HG03469 (cell line): ENCODE results near the gene LILRA2.
"Not testable (repeated sequence)": the region's sequence is repeated elsewhere in the genome, so short reads cannot be mapped to it uniquely, and the experiment has no call there.

Source experiments
- ATAC-seq: cut with Tn5 transposase; IDR thresholded peaks from one replicate; pipeline ENCODE4 v1.9.1; 2021; ENCODE audit warnings: mild to moderate bottlenecking, moderate library complexity, moderate number of reproducible peaks; ENCODE audit not compliant: unreplicated experiment

Gene LILRA2

DNA sequence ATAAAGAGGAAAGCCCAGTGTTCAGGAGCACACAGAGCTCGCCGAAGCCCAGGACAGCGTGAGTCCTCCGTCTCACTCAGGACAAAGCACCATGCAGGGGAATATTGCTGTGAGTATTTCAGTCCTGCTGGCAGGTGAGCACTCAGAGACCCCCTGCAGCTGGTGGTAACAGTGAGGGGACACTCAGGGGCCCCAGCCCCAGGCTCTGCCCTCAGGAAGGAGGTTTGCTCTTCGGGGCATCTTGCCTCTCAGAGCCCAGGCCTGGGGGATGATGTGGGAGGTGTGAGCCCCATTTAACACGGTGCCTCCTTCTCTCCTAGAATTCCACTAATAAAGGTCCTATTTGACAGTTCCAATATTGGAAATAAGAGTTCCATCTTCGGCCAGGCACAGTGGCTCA lies 34.6 kb downstream of the LILRA2 start:
- no peak for ATAC-seq

DNA sequence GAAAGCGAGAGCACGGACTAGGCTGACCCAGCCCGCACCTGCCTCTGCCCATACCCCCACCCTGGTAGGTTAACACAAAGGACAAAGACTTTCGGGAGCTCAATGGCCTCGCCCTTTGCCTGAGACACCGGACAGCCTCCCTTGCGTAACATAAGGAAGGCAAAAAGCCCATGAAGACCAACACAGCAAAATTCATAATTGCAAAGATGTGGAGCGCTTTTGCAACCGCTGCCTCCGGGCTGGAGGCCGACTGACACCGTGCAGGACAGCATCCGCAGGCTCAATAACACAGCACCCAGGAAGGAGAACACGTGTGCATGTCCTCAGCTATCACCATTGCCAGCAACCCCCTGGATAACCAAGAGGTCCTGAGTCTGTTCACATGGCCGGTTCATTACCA lies 35.2 kb downstream of the LILRA2 start:
- ATAC-seq = no peak

- no peak for ATAC-seq
Observed at GRCh38 chr19:54609356-54609791, 35.8 kb downstream of the LILRA2 start.

DNA sequence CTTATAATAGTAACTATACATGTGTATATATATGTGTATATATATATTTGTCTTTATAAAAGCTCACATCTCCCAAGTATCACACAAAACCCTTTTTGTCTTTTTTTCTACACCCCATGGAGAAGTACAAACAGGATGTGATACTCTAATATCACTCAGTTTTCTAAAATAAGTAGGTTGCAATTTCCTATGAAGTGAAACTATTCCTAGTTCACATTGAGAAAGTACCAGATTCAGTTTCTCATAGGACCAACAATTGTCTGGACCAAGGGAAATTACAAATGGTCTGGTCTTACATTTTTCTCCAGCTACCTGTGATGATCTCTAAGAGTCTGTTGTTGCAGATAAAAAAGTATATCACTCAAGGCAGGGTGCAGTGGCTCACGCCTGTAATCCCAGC lies 38.8 kb downstream of the LILRA2 start:
- no peak for ATAC-seq

- no peak for ATAC-seq
Observed at GRCh38 chr19:54614726-54615125, 41.1 kb downstream of the LILRA2 start.

GRCh38 chr19:54616057-54616456 lies 42.5 kb downstream of the LILRA2 start:
- ATAC-seq = no peak

- no peak for ATAC-seq
Observed at GRCh38 chr19:54616821-54617560, 43.4 kb downstream of the LILRA2 start.

- ATAC-seq = no peak
Observed at GRCh38 chr19:54620464-54620863, 46.9 kb downstream of the LILRA2 start.

- ATAC-seq = no peak
Observed at GRCh38 chr19:54622431-54622830, 48.8 kb downstream of the LILRA2 start.

DNA sequence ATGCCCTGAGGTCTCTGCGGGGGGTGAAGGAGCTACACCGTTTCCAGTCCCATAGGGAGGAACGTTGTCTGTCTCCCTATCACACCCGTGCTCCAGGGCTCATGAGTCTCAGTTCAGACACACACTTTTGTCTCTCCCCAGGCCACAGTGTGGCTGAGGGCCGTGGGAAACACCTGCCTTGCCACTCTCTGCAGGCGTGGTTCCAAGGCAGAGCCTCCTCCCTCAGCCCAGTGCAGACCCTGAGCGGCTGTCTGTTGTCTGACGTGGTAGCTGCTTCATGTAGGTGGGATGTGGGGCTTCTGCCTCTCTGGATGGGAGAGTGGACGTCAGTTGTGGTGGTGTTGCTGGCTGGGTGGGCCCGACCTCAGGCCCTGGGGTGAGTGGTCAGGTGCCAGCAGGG lies 50.6 kb downstream of the LILRA2 start:
- ATAC-seq = not testable (repeated sequence)

DNA sequence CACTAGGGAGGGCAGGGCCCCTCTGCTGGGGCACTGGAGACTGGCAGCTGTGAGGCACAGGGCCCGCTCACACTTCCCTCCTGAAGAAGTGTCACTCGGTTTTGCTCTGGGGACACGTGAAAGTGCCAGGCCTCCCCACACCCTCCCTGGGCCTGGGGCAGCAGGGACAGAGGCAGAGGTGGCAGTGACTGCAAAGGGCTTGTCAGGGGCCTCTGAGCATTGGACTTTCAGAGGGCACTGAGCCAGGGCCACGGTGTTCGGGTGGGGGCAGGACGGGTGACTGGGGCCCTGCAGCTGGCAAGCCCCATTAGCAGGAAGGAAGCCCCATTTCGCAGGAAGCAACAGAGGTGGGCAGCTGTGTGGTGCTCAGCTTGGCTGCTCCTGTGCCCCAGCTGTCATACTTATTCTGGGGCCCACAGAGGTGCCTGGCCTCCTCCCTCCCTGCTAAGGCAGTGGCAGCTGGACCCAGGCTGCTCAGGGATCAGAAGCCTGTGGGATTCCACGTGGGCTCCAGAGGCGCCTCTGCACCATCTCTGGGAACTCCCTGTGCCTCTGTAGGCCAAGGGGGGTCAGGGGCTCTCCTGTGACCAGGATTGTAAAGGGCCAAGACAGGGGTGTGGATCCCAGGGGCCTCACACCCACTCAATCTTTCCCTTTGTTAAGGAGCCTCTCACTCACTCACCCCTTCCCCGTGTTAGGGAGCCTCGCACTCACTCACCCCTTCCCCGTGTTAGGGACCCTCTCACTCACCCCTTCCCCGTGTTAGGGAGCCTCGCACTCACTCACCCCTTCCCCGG lies 51.5 kb downstream of the LILRA2 start:
- not testable (repeated sequence) for ATAC-seq

DNA sequence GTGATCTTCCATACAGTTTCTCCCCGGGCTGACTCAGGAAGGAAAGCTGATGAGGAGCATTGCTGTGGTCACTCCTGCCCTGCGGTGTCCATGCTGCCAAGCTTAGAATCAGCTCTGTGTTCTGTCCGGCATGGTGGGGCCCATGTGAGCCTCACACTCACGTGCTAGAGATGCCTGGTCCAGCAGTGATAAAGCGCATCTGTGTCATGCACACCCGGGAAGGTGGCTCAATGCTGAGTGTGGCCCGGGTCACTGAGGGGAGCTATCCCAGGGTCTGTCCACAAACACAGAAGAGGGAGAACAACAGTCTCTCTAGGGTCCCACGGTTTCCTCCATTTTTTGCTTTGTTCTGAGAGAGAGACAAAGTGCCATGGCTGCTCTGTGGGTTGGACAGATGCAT lies 53.2 kb downstream of the LILRA2 start:
- ATAC-seq = no peak

DNA sequence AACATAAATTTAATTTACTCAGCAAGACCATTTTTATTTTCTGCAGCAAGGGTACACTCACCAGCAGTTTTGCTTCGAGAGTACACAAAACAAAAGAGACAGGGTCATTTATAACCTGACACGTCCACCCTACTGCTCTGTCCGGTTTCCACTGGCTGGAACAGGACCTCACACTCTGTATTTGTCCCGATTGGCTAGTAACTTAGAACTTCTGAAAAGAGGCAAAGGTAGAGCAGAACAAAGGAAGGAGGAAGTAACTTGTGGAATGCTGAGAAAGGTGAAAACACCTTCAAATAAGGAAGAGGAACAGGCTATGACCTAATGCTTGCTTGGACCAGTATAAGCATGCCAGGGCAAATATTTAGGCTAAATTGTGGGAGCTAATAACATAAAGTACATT lies 54.3 kb downstream of the LILRA2 start:
- ATAC-seq = not testable (repeated sequence)

DNA sequence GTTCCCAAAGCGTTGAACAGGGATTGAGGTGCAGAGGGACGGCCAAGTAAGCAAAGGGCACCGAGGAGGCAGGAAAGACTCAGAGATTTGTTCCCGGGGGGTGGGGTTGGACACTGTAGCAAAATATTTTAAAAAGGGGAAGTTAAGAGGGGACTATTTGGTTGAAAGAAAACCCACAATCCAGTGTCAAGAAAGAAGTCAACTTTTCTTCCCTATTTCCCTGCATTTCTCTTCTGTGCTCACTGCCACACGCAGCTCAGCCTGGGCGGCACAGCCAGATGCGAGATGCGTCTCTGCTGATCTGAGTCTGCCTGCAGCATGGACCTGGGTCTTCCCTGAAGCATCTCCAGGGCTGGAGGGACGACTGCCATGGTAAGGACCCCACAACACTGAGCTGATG lies 56.7 kb downstream of the LILRA2 start, which contains the start of gene LILRB1:
LILRB1 (plus strand) TSS at position 223 of the 400 bp plus-strand sequence. CDS start 590 bp downstream, outside the sequence.
- not testable (repeated sequence) for ATAC-seq

DNA sequence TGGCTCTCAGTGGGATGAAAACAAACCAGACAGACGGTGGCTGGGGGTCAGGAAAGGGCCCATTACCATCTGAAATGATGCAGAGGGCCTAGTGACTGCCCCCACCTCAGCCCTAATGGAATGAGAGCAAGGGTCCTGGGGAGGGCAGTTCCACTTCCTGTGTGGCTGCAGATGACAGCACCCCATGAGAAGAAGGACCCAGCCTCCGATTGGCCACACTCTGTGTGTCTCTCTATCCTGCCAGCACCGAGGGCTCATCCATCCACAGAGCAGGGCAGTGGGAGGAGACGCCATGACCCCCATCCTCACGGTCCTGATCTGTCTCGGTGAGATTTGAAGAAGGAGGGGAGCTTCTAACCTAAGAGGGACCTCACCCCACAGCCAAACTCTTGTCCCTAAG lies 57.2 kb downstream of the LILRA2 start:
- no peak for ATAC-seq

GRCh38 chr19:54631489-54632337 lies 58.1 kb downstream of the LILRA2 start:
- ATAC-seq = not testable (repeated sequence)

- not testable (repeated sequence) for ATAC-seq
Observed at GRCh38 chr19:54632517-54632916, 58.9 kb downstream of the LILRA2 start.

- no peak for ATAC-seq
Observed at GRCh38 chr19:54633401-54633800, 59.8 kb downstream of the LILRA2 start.

DNA sequence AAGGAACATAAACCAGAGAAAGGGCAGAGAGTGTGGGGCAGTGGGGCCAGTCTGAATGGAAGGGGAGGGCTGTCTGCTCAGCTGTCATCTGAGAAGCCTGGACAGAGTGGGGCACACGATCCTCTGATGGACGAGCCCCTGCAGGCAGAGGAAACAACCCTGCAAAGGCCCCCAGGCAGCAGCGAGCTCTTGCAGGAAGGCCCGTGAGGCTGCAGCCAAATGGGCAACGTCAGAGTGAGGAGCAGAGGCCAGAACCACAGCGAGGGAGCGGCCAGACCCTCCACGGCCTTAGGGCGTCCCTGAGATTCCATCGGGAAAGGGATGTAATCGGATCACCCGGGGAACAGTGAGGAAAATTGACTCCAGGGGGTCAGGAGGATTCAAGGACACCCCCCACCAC lies 62.5 kb downstream of the LILRA2 start:
- ATAC-seq = not testable (repeated sequence)

GRCh38 chr19:54638683-54639082 lies 65.1 kb downstream of the LILRA2 start:
- no peak for ATAC-seq
